Panc1 (cell line): ENCODE measurements around the gene PROSER3. TPM values are rescaled to one million over a fixed set of nuclear protein-coding genes. Genes with fewer than 3 reads are reported as not detected.

Source experiments
- ATAC-seq: fragments of 200-7000 bp; cut with Tn5 transposase; 2 replicates; pipeline ENCODE4 v1.9.1; 2020; ENCODE audit warnings: mild to moderate bottlenecking, moderate library complexity
- BruUV-seq: library from RNA; stranded (reverse); fragments of 400-500 nt; replicated peaks from 2 replicates; lab custom pipeline; 2021; lab: Mats Ljungman, UMichigan
- CTCF ChIA-PET: fragments of 300-600 bp; sonication (Branson Sonifier 250); formaldehyde crosslinking; loops from one replicate; lab custom pipeline; 2022; ENCODE audit warnings: antibody characterized with exemption; lab: Charles Lee
- POLR2A ChIA-PET: fragments of 300-600 bp; sonication (Branson Sonifier 250); formaldehyde crosslinking; loops from one replicate; lab custom pipeline; 2022; ENCODE audit warnings: antibody characterized with exemption; lab: Charles Lee
- DNase-seq: peaks from one replicate; pipeline ENCODE4 v3.0.0-alpha.2; 2010; ENCODE audit warnings: low read depth, low spot score
- H3K27ac ChIP-seq: 2 replicates; pipeline ENCODE4 v1.5.1; 2011; ENCODE audit warnings: mild to moderate bottlenecking, low read length, inconsistent platforms
- H3K27me3 ChIP-seq: fragments of 200-500 bp; sonication (Bioruptor generic); 2 replicates; pipeline ENCODE4 v1.6.0; 2014; ENCODE audit warnings: low read length, inconsistent platforms; ENCODE audit not compliant: control insufficient read depth, insufficient read depth
- H3K36me3 ChIP-seq: fragments of 200-500 bp; sonication (Bioruptor generic); 2 replicates; pipeline ENCODE4 v1.5.1; 2014; ENCODE audit warnings: inconsistent platforms, mild to moderate bottlenecking, low read length, moderate library complexity; ENCODE audit not compliant: control insufficient read depth, insufficient read depth
- H3K4me1 ChIP-seq: 2 replicates; pipeline ENCODE4 v1.5.1; 2011; ENCODE audit warnings: inconsistent platforms, mild to moderate bottlenecking, low read length, moderate library complexity; ENCODE audit not compliant: control insufficient read depth, insufficient read depth
- H3K4me3 ChIP-seq, 2 experiments: 2 replicates each; pipeline ENCODE4 v1.5.1; 2011 to 2012; ENCODE audit warnings: low read depth in 2 of 2, low read length in 2 of 2, mild to moderate bottlenecking in 2 of 2, inconsistent platforms in 1 of 2, moderate library complexity in 1 of 2
- H3K9me3 ChIP-seq: fragments of 200-500 bp; sonication (Bioruptor generic); 2 replicates; pipeline ENCODE4 v1.5.1; 2014; ENCODE audit warnings: low read depth, mild to moderate bottlenecking, inconsistent platforms, low read length, moderate library complexity; ENCODE audit not compliant: control insufficient read depth, insufficient read depth
- CTCF ChIP-seq: fragments of 450-650 bp; IDR thresholded peaks from 2 replicates; pipeline ENCODE4 v1.5.1; 2017; ENCODE audit warnings: mild to moderate bottlenecking
- POLR2AphosphoS5 ChIP-seq: IDR thresholded peaks from 2 replicates; pipeline ENCODE4 v1.6.1; 2012; ENCODE audit warnings: mild to moderate bottlenecking, low read depth, low read length, moderate library complexity
- REST ChIP-seq, 2 experiments: IDR thresholded peaks; 2 replicates each; pipeline ENCODE4 v1.6.1; 2011 to 2012; ENCODE audit warnings: low read depth in 2 of 2, control low read depth in 1 of 2, low read length in 1 of 2, mild to moderate bottlenecking in 1 of 2, moderate library complexity in 1 of 2; ENCODE audit not compliant: insufficient read depth in 1 of 2
- SIN3A ChIP-seq: IDR thresholded peaks from 2 replicates; pipeline ENCODE4 v1.6.1; 2012; ENCODE audit warnings: low read depth, mild to moderate bottlenecking, low read length, moderate library complexity, borderline replicate concordance; ENCODE audit not compliant: insufficient read depth
- TCF7L2 ChIP-seq: IDR thresholded peaks from 2 replicates; pipeline ENCODE4 v1.6.1; 2011; ENCODE audit warnings: mild to moderate bottlenecking, low read depth, low read length, inconsistent platforms
- in situ Hi-C: cut with HindIII; loops from 2 replicates; pipeline ENCODE4 v1.10.0; 2016; ENCODE audit warnings: low sequenced_read_pairs, low pct_unique_long_range_greater_than_20kb
- intact Hi-C: fragments of 100-400 bp; cut with micrococcal nuclease; formaldehyde crosslinking; loops from one replicate; pipeline ENCODE4 v1.10.0; 2022; ENCODE audit not compliant: unreplicated experiment
- total RNA-seq: library from RNA; stranded (reverse); gene quantifications from one replicate; pipeline ENCODE4 v1.2.1, GENCODE V29; 2021; ENCODE audit not compliant: unreplicated experiment

Gene PROSER3
- total RNA-seq, 1 experiment from 2014 or later, result 63.9 TPM

GRCh38 chr19:35759697-35760096 is 1.7 kb downstream of the PROSER3 start:
- Histone ChIP-seq H3K4me1 (peaks cover 16% of the 10 kb centered on the region), H3K4me3 (no peak overlapping the region; a peak in 1 of 4 replicates), H3K27ac (peak overlapping the region; percentile 100), H3K9me3 (no peaks in the 10 kb centered on the region), H3K36me3 (no peaks in the 10 kb centered on the region), H3K27me3 (no peaks in the 10 kb centered on the region)
- ATAC-seq, result no peak
- in situ Hi-C loops (no loop called here), intact Hi-C loops (no loop called here)
- ChIA-PET CTCF (no interaction called here), POLR2A (interaction anchor here (0.8 kb wide), 1 partner anchor 14 kb away, joined by 3 read pairs; the partner anchor contains the start of gene PSENEN)
- BruUV-seq, result no TSS peak
- TF ChIP-seq SIN3A (no peak), CTCF (no peak), TCF7L2 (no peak), POLR2AphosphoS5 (no peak), REST (IDR thresholded peaks at IDR 0.05; ENCODE audit: insufficient read depth in 1 of 2, low read depth in 2 of 2, low read length in 1 of 2) (no peak)
- no peak for DNase-seq

GRCh38 chr19:35760711-35761349 is 2.9 kb downstream of the PROSER3 start:
- in situ Hi-C loops, result no loop called here

More at GRCh38 chr19:35760711-35761349, 2.9 kb downstream of the PROSER3 start:
- no peak for TF ChIP-seq TCF7L2
- TF ChIP-seq CTCF, result no peak
- no peak for TF ChIP-seq SIN3A
- POLR2A ChIA-PET, result no interaction called here
- no peak overlapping the region for H3K27ac ChIP-seq
- no peaks in the 10 kb centered on the region for H3K36me3 ChIP-seq
- intact Hi-C loops, result no loop called here
- CTCF ChIA-PET, result no interaction called here
- H3K4me1 ChIP-seq, result peaks cover 16% of the 10 kb centered on the region
- no peaks in the 10 kb centered on the region for H3K9me3 ChIP-seq
- ATAC-seq (no peak), DNase-seq (no peak)
- no peak overlapping the region for H3K4me3 ChIP-seq
- no peaks in the 10 kb centered on the region for H3K27me3 ChIP-seq
- BruUV-seq, result no TSS peak
